Stimulated activated CD4-positive, alpha-beta T cell treated with anti-CD3 and anti-CD28 coated beads, Interleukin-4, amount 100 ng/mL, for 1 hour (primary cell): ENCODE measurements around the gene FOXK2.

ENCODE experiments used
- DNase-seq: peaks from one replicate; pipeline ENCODE4 v3.0.0-alpha.2; 2020

Gene FOXK2

DNA sequence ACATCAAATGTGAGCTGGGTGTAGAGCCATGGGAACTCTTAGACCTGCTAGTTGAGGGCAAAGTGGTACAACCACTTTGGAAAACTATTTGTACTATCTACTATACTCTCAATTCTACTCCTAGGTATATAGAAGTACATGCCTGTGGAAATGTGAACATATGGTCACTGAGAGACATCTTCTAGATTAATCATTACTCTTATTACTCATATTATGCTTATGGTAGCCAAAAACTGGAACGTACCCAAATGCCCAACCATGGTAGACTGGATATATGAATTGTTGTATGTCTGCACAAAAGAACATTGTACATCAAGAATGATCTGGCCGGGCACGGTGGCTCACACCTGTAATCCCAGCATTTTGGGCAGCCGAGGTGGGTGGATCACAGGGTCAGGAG is 126.0 kb downstream of the FOXK2 start:
- DNase-seq, result no peak

DNA sequence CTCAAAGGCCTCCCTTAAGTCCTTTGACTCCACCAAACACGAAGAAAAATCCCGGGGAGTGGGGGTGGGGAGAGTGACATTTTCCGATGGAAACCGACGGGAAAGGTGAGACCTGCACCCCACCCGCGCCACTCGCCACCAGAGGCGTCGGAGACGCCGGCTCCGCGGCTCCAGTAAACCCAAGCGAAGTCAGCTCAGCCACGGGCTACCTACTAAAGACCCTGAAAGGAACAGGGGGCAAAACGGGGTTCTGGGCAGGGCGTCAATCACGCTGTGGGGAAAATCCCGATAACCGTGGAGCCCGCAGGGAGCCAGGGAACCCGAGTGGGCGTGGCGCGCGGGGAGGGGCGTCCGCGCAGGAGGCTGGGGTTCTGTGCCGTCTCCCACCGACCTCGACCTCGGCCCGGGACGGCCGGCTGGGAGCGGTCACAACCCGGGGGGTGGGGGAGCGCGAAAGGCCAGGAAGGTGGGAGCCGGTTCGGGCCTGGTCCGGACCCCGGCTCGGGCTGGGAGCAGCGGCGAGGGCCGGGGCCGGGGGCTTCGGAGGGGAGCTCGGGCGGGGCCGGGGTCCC is 128.1 kb downstream of the FOXK2 start:
- DNase-seq, result peak; percentile 59

DNA sequence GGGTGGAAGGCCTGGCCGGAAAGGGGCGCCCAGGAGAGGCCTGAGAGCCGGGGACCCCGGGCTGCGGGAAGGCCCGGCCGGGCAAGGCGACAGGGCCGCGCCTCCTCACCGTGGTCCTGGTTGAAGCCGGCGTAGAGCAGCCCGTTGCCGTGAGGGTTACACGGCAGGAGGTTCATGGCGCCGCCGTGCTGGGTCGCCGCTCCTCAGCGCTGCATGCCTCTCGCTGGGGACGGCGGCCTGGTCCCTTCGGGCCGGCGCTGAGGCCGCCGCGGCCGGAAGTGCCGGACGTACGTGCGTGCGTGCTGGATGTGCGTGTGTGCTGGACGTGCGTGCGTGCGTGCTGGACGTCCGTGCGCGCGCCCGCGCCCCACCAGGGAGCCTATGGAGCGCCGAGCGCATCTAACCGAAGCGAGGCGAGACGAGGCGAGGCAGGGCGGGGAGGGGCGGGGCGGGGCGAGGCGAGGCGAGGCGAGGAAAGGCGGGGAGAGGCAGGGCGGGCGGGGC is 128.7 kb downstream of the FOXK2 start, which contains the start of gene WDR45B:
Gene WDR45B, minus strand, starts transcription at position 280 of the 504 bp plus-strand sequence. Its CDS starts 104 bp downstream, at position 176.
- DNase-seq, result peak; percentile 87

DNA sequence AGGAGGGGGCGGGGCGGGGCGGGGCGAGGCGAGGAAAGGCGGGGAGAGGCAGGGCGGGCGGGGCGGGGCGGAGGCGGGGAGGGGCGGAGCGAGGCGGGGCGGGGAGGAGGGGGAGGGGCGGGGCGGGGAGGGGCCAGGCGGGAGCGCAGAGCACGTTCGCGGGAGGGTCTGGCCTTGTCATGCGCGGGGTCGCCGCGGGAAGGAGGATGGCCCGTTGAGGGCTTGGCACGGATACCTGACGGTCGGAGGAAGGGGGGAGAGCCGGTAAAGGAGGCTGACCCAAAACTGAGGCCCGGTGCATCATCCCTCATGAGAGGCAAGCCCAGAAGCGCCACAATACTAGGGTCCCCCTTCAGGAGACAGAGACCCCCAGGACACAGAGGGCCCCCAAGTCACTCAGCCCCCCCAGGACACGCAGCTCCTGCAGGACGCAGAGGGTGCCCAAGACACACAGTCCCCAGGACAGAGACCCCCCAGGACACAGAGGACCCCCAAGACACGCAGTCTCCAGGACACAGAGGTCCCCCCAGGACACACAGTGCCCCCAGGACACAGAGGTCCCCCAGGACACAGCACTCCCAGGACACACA is 129.3 kb downstream of the FOXK2 start:
- DNase-seq, result no peak

DNA sequence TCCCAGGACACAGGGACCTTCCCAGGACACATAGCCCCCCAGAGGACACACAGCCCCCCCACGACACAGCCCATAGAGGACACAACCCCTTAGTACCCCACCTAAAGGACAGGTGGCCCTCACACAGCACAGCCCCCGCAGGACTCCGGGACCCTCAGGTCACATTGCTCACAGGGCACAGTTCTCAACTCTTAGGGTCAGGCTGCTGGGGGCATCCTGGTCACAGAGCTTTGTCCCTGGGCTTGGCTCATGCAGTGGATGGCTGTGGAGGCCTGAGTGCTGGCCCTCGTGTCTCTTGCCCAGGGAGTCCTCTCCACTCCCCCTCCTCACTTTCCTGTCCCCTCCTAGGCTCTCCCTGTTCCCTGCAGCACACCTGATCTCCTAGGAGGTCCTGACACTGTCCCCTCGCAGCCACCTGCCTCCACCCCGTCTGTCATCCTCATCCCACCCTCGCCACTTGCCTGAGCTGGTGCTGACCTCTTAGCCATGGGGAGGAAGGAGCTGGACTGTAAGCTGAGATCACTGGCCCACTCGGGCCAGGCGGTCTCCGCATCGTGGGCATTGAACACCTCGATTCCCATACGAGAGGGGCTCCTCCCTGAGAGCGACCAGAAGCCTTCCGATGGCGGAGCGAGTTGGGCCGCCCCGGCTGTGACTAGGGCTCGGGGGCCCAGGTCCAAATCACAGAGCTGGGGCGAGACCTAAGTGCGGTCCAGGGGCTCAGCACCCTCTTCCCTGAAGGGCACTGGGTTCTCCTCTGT is 130.1 kb downstream of the FOXK2 start:
- DNase-seq, result no peak

DNA sequence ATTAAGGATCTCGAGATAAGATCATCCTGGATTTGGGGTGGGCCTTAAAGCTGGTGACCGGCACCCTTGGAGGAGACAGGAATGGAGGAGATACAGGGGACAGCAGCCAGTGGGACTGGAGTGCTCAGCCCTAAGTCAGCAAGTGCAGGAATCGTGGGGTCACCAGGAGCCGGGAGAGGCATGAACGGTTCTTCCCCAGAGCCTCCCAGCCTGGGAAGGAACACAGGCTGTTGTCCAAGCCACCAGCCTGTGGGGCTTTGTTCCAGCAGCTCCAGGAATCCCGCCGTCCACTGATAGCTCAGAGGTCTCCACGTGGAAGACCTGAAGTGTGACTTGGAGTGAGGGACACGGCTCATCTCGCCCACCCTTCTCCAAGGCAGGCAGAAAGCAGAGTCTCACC is 131.2 kb downstream of the FOXK2 start:
- no peak for DNase-seq

DNA sequence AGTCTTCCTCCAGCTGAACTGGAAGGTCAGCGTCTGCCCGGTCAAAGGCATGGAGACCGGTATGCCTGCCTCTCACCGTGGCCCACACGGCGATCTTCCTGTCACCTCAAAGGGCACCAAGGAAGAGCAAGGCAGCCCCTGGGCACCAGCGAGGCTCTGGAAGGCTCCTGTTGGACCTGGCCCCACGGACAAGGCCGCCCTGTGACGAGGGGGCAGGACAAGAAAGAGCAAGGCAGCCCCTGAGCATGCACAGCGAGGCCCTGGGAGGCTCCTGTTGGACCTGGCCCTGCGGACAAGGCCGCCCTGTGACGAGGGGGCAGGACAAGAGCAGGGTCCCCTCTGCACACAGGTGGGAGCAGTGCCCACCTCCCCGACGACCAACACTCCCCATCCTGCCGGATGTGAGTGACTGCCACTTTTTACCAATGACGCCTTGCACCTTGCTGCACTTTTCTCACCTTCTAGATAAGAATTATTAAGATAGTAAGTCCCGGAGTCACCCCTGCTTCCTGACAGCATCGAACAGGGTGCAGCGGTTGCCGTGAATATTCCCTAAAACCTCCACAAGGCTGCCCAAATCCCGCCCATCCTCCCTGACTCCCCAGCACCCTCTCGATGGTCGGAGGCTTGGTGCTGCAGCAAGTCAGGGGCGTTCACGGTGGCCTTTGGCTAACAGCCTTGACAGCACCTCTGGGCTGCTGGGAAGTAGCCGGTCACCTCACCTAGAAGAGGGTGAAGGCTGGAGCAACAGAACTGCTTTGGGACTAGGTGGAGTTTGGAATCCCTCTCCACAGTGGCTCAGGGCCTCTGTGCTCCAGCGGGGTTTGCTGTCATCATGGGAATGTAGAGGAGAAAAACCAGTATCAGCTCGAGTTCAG is 134.4 kb downstream of the FOXK2 start:
- no peak for DNase-seq
